ENCODE data around the gene EIF4E2. TPM values are rescaled to one million over a fixed set of nuclear protein-coding genes. Genes with fewer than 3 reads are reported as not detected.

The EIF4E2 gene
- total and polyA plus RNA-seq, 2 of the 13 experiments (the other 11 are each of a cell fraction or from before 2014, with no cell fraction given): 25.0 to 101 TPM

GRCh38 chr2:232524771-232525170, 25.7 kb upstream of the EIF4E2 start:
- no peak for FAIRE-seq
- DNase-seq (ENCODE audit: low spot score): no peak
- no TSS peak for BruUV-seq (replicated peaks)
- no peak overlapping the region for H2AFZ ChIP-seq (ENCODE audit: low read length)
- no peaks in the 10 kb centered on the region for H3K36me3 ChIP-seq (replicated peaks in 1 of 2; ENCODE audit: control insufficient read depth in 1 of 2, insufficient read depth in 2 of 2, low read length in 2 of 2)
- CTCF ChIA-PET (ENCODE audit: low intra/inter-chr PET ratio, low total read pairs): no interaction called here
- in situ Hi-C loops (cut with HindIII; ENCODE audit: extremely low pct_ligation_motif_present, low pct_unique_long_range_greater_than_20kb): no loop called here
- H4K20me1 ChIP-seq (ENCODE audit: insufficient read depth, low read length): no peaks in the 10 kb centered on the region
- no peak overlapping the region for H3K27ac ChIP-seq (ENCODE audit: extremely low read length, insufficient read depth, low read length)
- H3K9me3 ChIP-seq (ENCODE audit: low read length): no peaks in the 10 kb centered on the region
- no peak overlapping the region for H3K9ac ChIP-seq (ENCODE audit: insufficient read depth, low read depth, low read length)
- POLR2A ChIA-PET: no interaction called here
- no peak overlapping the region for H3K4me2 ChIP-seq (ENCODE audit: low read depth, low read length)
- peak overlapping the region in 1 of 3 experiments; percentile 73; a peak in 1 of 6 replicates for H3K4me3 ChIP-seq (replicated peaks in 1 of 3; ENCODE audit: insufficient read depth in 1 of 3, low read depth in 2 of 3, low read length in 3 of 3)
- TF ChIP-seq ZNF839 (CRISPR knock-in tag; IDR thresholded peaks at IDR 0.05; ENCODE audit: borderline replicate concordance) (0 out of 2 replicates have a peak, but pooled peaks have one; percentile 10), ZBTB3 (CRISPR knock-in tag; IDR thresholded peaks at IDR 0.05; ENCODE audit: borderline replicate concordance, low read depth) (no peak)
- ATAC-seq: no peak
- peaks cover 37% of the 10 kb centered on the region for H3K4me1 ChIP-seq (ENCODE audit: insufficient read depth, low read length)
- H3K27me3 ChIP-seq (ENCODE audit: control insufficient read depth in 1 of 2, insufficient read depth in 2 of 2, low read length in 2 of 2): peaks cover 33 to 86% of the 10 kb centered on the region in 2 experiments
- intact Hi-C loops (cut with micrococcal nuclease; ENCODE audit: unreplicated experiment): loop anchor here (5.0 to 10.0 kb wide), 3 partner anchors 47 to 620 kb away; no protein-coding TSS in a partner anchor
- H3K79me2 ChIP-seq (ENCODE audit: insufficient read depth, low read length): no peaks in the 10 kb centered on the region
- 79% methylated on average over 4 of the region's 6 CpGs for WGBS (ENCODE audit: low lambda C conversion rate)

- Histone ChIP-seq H3K4me2 (ENCODE audit: low read depth, low read length) (peak overlapping the region; percentile 71; the same call in 1 of the 2 replicates), H3K36me3 (replicated peaks in 1 of 2; ENCODE audit: control insufficient read depth in 1 of 2, insufficient read depth in 2 of 2, low read length in 2 of 2) (no peaks in the 10 kb centered on the region), H3K4me3 (replicated peaks in 1 of 3; ENCODE audit: insufficient read depth in 1 of 3, low read depth in 2 of 3, low read length in 3 of 3) (peak overlapping the region in 1 of 3 experiments; percentile 53; a peak in 1 of 6 replicates), H2AFZ (ENCODE audit: low read length) (no peak overlapping the region), H3K27ac (ENCODE audit: extremely low read length, insufficient read depth, low read length) (no peak overlapping the region), H3K79me2 (ENCODE audit: insufficient read depth, low read length) (no peaks in the 10 kb centered on the region), H3K4me1 (ENCODE audit: insufficient read depth, low read length) (peaks cover 37% of the 10 kb centered on the region), H3K9me3 (ENCODE audit: low read length) (no peaks in the 10 kb centered on the region), H4K20me1 (ENCODE audit: insufficient read depth, low read length) (no peaks in the 10 kb centered on the region), H3K9ac (ENCODE audit: insufficient read depth, low read depth, low read length) (no peak overlapping the region), H3K27me3 (ENCODE audit: control insufficient read depth in 1 of 2, insufficient read depth in 2 of 2, low read length in 2 of 2) (peaks cover 34 to 88% of the 10 kb centered on the region in 2 experiments)
- FAIRE-seq: no peak
- ChIA-PET CTCF (ENCODE audit: low intra/inter-chr PET ratio, low total read pairs) (no interaction called here), POLR2A (interaction anchor here (1.6 kb wide), 1 partner anchor 25 kb away, joined by 3 read pairs; the partner anchor contains the start of genes EIF4E2 and TIGD1)
- no TSS peak for BruUV-seq (replicated peaks)
- in situ Hi-C loops (cut with HindIII; ENCODE audit: extremely low pct_ligation_motif_present, low pct_unique_long_range_greater_than_20kb): no loop called here
- 27% methylated on average over 3 of the region's 14 CpGs for WGBS (ENCODE audit: low lambda C conversion rate)
- DNase-seq (ENCODE audit: low spot score): no peak
- intact Hi-C loops (cut with micrococcal nuclease; ENCODE audit: unreplicated experiment): loop anchor here (10.0 kb wide), 1 partner anchor 620 kb away; no protein-coding TSS in a partner anchor
- ATAC-seq: no peak
- TF ChIP-seq POLR2G (IDR thresholded peaks at IDR 0.05; ENCODE audit: low read depth, low read length) (no peak), RNF2 (conservative IDR thresholded peaks at IDR 0.05; ENCODE audit: low read depth) (no peak), ZBTB8A (CRISPR knock-in tag; IDR thresholded peaks at IDR 0.05; ENCODE audit: borderline replicate concordance, low read depth) (no peak), REL (CRISPR knock-in tag; conservative IDR thresholded peaks at IDR 0.05) (no peak), ZNF282 (IDR thresholded peaks at IDR 0.05; ENCODE audit: partially characterized antibody) (no peak), ZNF281 (CRISPR knock-in tag; IDR thresholded peaks at IDR 0.05; ENCODE audit: borderline replicate concordance) (no peak), ZBTB44 (CRISPR knock-in tag; IDR thresholded peaks at IDR 0.05) (no peak), GPBP1L1 (CRISPR knock-in tag; IDR thresholded peaks at IDR 0.05) (no peak), ZBTB25 (CRISPR knock-in tag; IDR thresholded peaks at IDR 0.05) (no peak)
Observed at GRCh38 chr2:232525199-232525598, 25.3 kb upstream of the EIF4E2 start.

All from HepG2 (cell line).